HG03108 (cell line): ENCODE measurements around the gene TGFB1.

Experiments
- ATAC-seq: cut with Tn5 transposase; IDR thresholded peaks from one replicate; pipeline ENCODE4 v1.9.1; 2021; ENCODE audit warnings: moderate library complexity; ENCODE audit not compliant: unreplicated experiment

TGFB1 gene

DNA sequence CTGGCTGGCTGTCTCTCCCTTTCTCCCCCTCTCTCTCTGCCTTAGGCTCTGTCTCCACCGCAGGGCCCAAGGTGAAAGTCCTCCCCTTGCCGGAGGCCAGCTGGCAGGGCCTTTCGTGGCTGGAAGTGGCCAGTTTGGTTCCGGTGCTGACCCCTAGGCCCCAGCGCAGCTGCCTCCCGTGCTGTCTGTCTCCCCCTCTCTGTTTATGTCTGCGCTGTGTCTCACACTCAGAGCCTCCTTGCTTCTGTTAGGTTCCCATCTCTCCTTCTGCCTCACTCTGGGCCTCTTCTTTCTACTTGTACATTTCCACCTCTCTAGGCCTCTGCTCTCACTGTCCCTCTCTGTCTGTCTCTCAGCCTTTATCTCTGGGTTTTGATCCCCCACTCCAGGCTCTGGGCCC is 30.7 kb downstream of the TGFB1 start:
- no peak for ATAC-seq

DNA sequence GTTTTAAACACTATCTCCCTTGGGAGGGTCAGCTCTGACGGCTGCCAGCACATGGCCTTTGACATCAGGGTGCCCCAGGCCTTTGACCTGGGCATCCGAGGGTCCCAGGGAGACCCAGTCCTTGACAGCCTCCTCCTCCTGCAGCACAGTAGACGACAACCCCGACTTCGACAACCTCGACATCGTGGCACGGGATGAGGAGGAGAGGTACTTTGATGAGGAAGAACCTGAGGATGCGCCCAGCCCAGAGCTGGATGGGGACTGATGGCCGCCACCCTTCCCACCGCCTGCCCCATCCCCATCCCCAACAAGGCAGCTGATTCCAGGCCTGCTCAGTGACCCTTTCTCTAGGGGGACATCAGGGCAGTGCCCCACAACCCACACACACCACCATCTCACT is 31.3 kb downstream of the TGFB1 start:
- no peak for ATAC-seq

DNA sequence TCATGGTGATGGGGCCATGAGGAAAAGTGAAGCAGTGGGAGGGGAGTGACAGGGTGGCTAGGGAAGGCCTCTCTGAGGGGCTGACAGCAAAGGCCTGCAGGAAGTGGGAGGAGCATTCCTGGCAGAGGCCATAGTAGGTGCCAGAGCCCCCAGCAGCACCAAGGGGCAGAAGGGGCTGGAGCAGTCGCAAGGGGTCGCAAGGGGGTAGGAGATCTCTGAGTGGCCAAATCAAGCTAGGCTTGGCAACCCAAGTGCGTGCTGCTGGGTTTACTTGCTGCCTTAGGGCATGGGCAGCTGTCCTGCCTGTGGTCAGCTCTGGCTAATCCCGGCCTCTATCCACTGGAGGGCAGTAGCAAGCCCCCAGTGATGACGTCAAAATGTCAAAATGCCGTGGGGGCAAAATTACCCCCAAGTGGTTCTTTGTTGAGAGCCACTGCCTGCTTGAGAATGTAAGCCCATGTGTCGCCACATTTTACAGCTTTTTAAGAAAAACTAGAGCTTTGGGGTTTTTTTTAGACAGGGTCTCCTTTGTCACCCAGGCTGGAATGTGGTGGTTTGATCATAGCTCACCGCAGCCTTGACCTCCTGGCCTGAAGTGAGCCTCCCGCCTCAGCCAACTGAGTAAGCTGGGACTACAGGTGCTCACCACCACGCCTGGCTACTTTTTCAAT is 32.0 kb downstream of the TGFB1 start:
- no peak for ATAC-seq

DNA sequence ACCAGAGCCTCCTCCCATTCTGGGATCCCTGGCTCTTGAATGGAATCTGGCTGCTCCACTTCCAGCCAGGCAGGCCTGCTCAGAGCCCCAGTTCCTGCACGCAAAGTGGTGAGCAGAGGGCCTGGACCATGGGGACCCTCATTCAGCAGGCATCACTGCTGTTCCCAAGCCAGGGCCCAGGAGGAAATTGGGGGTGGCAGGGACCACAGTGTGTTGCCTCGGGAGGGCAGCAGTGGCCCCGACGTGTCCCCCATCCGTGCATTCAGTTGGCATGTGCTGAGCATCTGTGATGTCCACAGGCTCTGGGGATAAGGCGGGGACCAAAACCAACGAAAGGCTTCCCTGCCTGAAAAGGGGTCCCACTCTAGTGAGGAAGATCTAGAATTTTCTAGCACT is 32.5 kb downstream of the TGFB1 start:
- no peak for ATAC-seq

DNA sequence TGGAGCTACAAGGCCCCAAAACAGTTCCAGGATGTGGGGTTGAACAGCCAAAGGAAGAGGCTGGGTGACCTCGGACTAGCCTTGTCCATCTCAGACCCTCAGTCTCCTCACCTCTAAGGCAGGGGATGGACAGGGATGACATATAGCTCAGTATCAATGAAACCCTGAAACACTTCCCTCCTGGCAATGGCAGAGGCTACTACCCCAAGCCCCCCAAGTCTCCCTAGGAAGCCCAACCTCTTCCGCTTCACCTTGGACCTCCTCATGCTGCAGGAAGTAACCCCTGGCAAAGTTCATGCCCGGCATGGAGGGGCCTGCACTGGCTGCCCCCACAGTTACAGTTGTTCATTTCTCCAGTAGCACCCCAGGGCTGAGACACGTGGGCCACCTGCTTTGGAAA is 33.2 kb downstream of the TGFB1 start:
- no peak for ATAC-seq

DNA sequence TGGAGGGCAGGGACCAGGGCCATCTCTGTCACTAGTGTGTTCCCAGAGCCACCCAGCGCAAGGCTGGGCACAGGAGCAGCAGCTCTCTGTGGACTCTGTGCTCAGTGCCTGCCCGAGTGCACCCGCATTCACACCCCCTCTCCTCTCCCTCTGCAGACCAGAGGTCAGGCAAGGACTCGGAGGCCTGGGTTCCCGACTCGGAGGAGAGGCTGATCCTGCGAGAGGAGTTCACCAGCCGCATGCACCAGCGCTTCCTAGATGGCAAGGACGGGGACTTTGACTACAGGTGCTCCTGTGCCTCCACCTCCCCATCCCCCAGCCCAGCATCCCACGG is 33.6 kb downstream of the TGFB1 start:
- ATAC-seq: no peak

DNA sequence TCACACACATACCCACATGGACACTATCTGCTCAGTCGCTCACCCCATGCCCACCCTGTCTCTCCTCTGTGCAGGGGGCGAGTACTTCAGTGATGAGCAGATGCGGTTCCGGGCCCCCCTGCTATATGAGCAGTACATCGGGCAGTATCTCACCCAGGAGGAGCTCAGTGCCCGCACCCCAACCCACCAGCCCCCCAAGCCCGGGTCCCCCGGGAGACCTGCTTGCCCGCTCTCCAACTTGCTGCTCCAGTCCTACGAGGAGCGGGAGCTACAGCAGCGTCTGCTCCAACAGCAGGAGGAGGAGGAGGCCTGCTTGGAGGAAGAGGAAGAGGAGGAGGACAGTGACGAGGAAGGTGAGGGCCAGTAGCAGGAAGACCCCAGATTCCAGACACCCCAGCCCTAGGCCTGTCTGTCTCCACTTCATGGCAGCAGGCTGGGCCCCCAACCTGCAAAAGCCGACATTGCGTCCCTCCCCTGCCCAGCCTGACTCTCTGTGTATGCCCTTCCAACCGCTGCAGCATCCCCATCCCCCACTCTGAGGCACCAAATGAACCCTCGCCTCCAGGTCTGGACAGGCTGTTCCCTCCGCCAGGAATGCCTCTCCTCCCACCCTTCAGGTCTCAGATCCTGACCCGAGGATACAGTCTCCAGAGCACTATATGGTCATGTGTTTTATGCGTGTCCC is 34.1 kb downstream of the TGFB1 start:
- ATAC-seq: no peak

DNA sequence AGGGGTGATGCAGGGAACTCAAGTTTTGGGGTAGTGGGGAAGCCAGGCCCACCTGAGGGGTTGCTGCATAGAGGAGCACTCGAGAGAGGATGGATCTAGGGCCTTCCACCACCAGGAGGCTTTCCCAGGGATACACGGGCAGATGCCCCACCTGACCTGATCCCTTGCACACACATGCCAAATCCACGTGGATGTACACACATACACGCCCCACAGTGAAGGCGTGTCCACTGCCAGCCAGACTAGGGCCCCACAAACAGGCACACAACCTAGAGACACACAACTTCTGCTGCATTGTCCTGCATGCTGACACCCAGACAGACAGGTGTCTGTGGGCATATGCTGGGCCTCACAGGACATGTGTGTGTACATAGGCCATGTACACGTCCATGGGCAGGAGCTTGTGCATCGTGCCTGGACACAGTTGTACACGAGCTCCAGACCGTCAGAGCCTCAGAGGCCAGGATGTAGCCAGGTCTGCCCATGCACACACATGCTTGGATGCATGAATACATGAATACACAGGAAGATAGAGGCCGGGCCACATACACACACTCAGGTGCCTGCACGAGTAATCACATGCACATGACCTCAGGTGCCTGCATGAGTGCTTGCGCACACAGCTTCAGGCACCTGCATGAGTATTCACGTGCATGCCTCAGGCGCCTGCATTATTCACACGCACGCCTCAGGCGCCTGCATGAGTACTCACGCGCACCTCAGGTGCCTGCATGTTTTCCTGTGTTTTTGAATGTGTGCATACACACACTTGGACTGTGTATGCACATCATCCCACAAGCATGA is 34.8 kb downstream of the TGFB1 start:
- ATAC-seq: no peak

DNA sequence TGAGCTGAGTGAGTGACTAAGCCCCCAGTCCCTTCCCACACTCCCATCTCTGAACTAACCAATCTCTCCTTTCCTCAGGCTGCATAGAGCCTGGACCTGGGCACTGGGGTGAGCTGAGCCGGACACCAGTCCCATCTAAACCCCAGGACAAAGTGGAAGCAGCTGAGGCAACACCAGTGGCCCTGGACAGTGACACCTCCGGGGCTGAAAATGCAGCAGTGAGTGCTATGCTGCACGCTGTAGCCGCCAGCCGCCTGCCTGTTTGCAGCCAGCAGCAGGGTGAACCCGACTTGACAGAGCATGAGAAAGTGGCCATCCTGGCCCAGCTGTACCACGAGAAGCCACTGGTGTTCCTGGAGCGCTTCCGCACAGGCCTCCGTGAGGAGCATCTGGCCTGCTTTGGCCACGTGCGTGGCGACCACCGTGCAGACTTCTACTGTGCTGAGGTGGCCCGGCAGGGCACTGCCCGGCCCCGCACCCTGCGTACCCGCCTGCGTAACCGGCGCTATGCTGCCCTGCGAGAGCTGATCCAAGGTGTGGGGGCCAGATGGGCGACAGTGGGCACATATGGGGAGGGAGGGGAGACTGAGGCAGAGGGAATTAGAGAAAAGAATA is 37.3 kb downstream of the TGFB1 start:
- ATAC-seq: no peak

DNA sequence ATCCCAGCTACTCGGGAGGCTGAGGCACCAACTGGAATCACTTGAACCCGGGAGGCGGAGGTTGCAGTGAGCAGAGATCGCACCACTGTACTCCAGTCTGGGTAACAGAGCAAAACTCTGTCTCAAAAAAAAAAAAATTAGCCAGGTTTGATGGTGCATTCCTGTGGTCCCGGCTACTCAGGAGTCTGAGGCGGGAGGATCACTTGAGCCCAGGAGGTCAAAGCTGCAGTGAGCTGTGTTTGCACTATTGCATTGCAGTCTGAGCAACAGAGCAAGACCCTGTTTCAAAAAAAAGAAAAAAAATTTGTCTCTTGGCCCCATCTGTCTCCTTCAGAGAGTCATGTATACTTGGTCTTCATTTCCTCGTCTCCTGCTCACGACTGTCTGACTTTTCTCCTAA is 42.1 kb downstream of the TGFB1 start:
- ATAC-seq: no peak

DNA sequence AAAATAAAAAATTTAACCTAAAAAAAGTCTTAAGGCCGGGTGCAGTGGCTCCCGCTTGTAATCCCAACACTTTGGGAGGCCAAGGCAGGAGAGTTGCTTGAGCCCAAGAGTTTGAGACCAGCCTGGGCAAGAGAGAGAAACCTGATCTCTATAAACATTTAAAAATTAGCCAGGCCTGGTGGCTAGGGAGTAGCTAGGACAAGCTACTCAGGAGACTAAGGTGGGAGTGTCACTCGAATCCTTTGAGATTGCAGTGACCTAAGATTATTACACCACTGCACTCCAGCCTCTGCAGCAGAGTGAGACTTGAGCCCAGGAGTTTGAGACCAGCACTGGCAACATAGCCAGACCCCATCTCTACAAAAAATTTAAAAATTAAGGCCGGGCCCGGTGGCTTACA is 42.6 kb downstream of the TGFB1 start:
- no peak for ATAC-seq

DNA sequence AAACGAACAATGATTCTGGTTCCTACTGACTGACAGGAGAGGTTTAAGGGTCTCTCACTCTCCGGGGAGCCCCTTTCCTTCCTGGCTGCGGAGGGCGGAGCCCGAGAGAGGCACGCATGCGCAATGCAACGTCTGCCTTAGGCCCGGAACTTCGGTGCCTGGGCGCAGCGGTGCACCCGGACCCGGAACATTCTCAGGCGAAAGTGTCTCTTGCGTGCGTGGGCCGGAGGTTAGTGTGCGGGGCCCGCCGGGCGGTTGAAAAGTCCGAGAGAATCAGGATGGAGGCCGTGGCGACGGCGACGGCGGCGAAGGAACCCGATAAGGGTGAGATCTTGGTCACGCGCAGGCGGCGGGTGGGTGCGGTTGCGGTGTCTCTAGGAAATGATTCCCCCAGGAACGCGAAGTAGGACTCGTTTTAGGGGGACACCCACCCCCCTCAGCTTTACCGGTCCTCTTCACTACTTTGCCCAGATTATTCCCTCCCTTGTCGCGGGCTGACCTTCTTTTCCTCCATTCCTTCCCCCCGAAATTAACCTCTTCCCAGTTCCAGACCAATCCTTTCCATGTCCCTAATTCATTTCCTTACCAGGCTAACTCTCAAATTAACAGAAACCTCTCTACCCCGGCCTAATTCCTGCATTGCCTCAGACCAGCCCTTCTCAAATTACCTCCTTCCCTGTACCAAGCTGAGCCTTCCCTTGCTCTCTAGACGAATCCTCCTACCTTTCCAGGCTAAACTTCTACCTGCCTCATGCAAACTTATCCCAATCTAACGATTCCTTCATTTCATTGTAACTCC is 43.5 kb downstream of the TGFB1 start, which contains the start of gene CCDC97:
Gene CCDC97, plus strand, starts transcription at position 140 of the 799 bp plus-strand sequence. Its CDS starts 139 bp downstream, at position 279.
- ATAC-seq: peak; percentile 59

DNA sequence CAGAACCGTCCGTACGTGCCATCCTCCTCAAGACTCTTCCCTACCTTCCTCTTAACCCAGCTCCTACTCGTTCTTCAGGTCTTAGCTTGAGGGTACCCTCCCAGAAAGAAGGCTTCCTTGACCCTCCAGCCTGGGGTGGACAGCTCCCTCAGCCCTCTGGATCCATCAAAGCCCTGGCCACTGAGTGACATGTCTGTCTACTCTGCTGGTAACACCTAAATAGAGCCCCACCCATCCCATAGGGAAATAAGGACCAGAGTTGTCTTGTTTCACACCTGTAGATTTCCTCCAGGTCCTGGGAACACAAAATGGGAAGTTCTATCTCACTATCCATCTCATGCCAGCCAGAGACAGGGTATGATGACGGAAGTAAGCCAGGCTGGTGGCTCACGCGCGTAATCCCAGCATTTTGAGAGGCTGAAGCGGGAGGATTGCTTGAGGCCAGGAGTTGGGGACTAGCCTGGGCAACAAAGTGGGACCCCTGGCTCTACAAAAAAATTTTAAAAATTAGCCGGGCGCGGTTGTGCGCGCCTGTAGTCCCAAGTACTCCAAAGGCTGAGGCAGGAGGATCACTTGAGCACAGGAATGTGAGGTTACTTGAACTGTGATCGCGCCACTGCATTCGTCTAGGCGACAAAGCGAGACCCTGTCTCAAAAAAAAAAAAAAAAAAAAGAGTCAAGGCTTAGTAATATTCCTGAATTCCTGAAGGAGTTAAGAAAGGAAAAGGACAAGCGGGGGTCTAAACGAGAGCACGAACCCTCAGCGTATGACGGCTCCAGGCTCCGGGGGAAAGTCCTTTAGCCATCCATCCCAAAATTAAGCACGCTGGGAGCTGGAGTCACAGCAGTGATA is 44.3 kb downstream of the TGFB1 start:
- ATAC-seq: no peak

DNA sequence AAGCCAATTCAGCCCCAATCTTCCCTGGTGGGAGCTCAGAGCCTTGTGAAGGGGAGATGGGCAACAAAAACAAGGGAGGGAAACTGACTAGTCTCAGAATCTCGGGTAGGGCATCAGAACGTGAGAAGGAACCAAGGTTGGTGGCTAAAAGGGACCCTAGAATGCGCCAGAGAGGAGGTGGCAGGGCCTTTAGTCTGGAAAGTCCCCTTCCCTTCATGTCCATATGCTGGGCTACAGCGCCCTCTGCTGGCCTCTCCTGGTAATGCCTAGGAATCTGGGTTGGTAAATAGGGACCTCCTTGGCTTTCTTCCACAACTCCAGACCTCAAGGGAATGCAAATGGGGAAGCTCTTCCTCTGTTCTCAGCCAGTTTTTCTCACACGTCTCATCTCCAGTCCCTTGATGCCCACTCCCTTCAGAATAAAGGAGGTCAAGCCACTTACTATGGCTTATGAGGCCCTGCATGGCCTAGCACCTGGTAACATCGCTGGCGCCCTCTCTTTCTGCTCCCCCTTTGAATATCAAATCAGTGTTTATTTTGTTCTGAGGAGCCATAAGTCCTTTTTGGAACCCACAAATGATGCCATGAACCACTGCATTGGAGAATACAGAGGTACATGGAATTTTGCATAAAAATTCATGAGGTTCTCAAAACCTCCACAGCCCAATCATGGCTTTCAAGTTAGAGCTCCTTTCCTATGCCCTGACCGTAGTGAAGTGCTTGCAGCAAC is 45.1 kb downstream of the TGFB1 start:
- peak; percentile 39 for ATAC-seq

DNA sequence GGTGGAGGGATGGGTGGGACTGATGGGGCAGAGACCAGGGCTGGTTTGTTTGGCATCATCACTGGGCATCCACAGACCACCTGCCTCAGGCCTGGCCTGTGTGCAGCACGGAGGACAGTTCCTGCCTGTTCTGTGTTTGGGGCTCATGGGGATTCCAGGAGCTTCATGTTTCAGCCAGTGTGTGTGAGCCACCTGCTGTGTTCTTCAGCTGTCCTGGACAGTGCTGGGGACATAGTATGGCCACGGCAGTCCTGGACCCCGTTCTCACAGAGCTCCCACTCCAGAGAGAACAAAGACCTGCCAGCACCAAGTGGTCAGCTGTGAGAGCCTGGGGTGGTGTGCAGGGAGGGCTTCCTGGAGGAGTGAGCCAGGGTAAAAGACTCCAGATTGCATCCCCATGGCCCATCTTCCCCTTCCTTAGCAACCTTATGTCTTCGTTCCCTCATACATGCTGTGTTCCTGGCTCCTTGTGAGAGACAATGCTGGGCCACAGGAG is 45.7 kb downstream of the TGFB1 start:
- no peak for ATAC-seq

DNA sequence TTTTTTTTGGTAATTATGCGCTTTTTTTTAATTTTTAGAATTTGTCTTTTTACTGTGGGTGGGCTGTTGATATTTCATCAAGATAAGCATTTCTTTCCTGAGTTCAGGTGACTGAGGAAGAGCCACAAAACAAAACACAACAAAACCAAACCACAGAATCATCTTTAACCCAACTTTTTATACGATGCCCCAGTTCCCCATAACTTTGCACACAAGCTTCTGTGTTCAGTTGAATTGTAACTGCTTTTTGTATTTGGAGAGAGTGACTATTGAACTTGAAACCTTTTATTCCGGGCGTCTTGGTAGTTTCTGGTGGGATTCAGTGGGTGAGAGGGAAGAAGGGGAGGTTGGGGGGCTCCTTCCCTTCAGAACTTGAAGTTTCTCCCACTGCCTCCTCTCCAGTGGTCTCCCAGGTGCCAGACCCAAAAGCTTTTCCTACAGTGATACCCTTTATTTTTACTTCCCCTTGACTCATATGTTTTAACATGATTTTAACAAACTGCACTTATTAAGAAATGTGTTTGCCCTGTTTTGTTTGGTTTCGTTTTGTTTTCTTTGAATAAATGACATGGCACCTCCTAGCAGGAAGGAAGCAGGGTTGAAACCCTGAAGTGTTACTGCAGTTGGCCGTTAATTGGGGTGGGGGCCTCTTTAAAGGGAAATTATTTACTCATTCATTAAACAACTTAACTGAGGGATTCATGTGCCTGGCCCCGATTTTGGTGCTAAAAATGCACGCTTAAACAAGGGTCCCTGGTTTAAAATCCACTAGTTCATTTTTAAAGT is 46.4 kb downstream of the TGFB1 start:
- no peak for ATAC-seq

DNA sequence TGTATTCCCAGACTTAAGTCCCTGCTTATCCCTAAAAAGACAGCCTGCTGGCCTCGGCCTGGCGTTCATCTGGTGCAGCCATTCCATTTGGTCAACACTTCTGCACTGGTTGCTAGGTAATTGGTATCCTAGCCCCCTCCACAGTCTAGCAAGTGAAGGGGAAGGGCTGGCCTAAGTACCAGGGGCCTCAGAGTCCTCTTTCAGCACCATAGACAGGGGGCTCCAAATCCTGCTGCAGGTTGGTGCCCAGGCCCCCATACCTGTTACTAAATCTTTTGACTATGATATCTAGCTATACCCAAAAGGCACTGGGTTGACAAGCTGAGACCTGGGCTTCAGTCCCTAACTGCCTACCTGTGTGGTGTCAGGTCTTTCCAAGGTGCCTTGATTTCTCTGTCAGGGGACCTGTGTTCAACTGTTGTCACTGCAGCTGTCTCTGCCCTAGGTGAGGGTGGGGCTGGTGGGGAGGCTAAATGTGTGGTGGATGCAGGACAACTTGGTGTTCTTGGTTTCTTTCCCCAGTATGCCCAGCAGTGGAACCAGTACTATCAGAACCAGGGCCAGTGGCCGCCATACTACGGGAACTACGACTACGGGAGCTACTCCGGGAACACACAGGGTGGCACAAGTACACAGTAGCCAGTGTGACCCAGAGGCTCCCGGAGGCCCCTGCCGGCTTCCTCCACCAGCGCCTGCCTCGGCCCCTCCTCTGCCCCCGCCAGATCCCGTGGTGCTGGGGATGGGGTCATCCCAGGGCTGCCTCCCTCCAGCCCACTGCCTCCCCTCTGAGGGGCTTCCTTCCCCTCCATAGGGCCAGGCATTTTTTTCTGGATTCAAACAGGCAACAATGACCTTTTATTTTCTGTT is 47.6 kb downstream of the TGFB1 start:
- no peak for ATAC-seq
